Hepatocyte (in vitro differentiated cells): Measurements from ENCODE around the gene LRRC75B. TPM values are rescaled to one million over a fixed set of nuclear protein-coding genes. Genes with fewer than 3 reads are reported as not detected.
A peak's percentile ranks its signal among the peaks of the same experiment; 100 is the strongest.

Experiments
- DNase-seq: peaks from one replicate; pipeline ENCODE4 v3.0.0-alpha.2; 2016; ENCODE audit warnings: low spot score
- H2AFZ ChIP-seq: fragments of 200-600 bp; sonication (generic); 2 replicates; pipeline ENCODE4 v1.6.0; 2016; ENCODE audit warnings: antibody characterized with exemption, mild to moderate bottlenecking
- H3K27ac ChIP-seq: fragments of 200-600 bp; sonication (generic); 2 replicates; pipeline ENCODE4 v1.5.1; 2016; ENCODE audit warnings: mild to moderate bottlenecking
- H3K27me3 ChIP-seq: fragments of 200-600 bp; sonication (generic); 2 replicates; pipeline ENCODE4 v1.6.1; 2016
- H3K36me3 ChIP-seq: fragments of 200-600 bp; sonication (generic); replicated peaks from 2 replicates; pipeline ENCODE4 v1.5.1; 2016; ENCODE audit warnings: low read depth; ENCODE audit not compliant: insufficient read depth
- H3K4me1 ChIP-seq: fragments of 200-600 bp; sonication (generic); 2 replicates; pipeline ENCODE4 v1.5.1; 2016; ENCODE audit warnings: mild to moderate bottlenecking, moderate library complexity; ENCODE audit not compliant: insufficient read depth
- H3K4me2 ChIP-seq: fragments of 200-600 bp; sonication (generic); 2 replicates; pipeline ENCODE4 v1.6.0; 2016
- H3K4me3 ChIP-seq: fragments of 200-600 bp; sonication (generic); 2 replicates; pipeline ENCODE4 v1.5.1; 2016; ENCODE audit warnings: mild to moderate bottlenecking
- H3K79me2 ChIP-seq: fragments of 200-600 bp; sonication (generic); 2 replicates; pipeline ENCODE4 v1.6.0; 2017; ENCODE audit warnings: mild to moderate bottlenecking
- H3K9me2 ChIP-seq: fragments of 200-600 bp; sonication (generic); replicated peaks from 2 replicates; pipeline ENCODE4 v1.6.0; 2017; ENCODE audit warnings: mild to moderate bottlenecking; ENCODE audit not compliant: insufficient read depth
- H3K9me3 ChIP-seq: fragments of 200-600 bp; sonication (generic); 2 replicates; pipeline ENCODE4 v1.5.1; 2016; ENCODE audit warnings: low read depth, mild to moderate bottlenecking
- H4K20me1 ChIP-seq: fragments of 200-600 bp; sonication (generic); 2 replicates; pipeline ENCODE4 v1.6.0; 2016; ENCODE audit warnings: mild to moderate bottlenecking; ENCODE audit not compliant: insufficient read depth, poor library complexity, severe bottlenecking
- EZH2 ChIP-seq: fragments of 200-600 bp; sonication (generic); IDR thresholded peaks from 2 replicates; pipeline ENCODE4 v1.6.1; 2016; ENCODE audit warnings: antibody characterized with exemption, mild to moderate bottlenecking, borderline replicate concordance
- EZH2phosphoT487 ChIP-seq: fragments of 200-600 bp; sonication (generic); IDR thresholded peaks from one replicate; pipeline ENCODE4 v1.6.1; 2018; ENCODE audit warnings: antibody characterized with exemption, mild to moderate bottlenecking, low read depth, moderate library complexity; ENCODE audit not compliant: unreplicated experiment, severe bottlenecking
- WGBS: methylation state at CpG from one replicate; pipeline ENCODE4 v1.1.6; 2016; ENCODE audit warnings: low lambda C conversion rate; ENCODE audit errors: missing lambda C conversion rate; 5-methylcytosine and 5-hydroxymethylcytosine counted together
- polyA plus RNA-seq: library from polyadenylated mRNA; unstranded; fragments of >200 nt; fragmentation: Nextera tagmentation; extraction: Ambion mirVana; gene quantifications from 2 replicates; pipeline ENCODE4 v1.2.1, GENCODE V29; 2016
- total RNA-seq: library from RNA; depleted of rRNA; stranded (reverse); fragments of >200 nt; gene quantifications from 2 replicates; pipeline ENCODE4 v1.2.3, GENCODE V29; 2014
- TF ChIP-seq, protein P1 (sequence below): fragments of 200-600 bp; sonication (generic); IDR thresholded peaks from 2 replicates; pipeline ENCODE4 v1.5.1; 2016; ENCODE audit warnings: antibody characterized with exemption, mild to moderate bottlenecking; ENCODE audit not compliant: poor library complexity

LRRC75B gene
- total and polyA plus RNA-seq, 2 experiments from 2014 or later: 19.5 to 34.5 TPM

DNA sequence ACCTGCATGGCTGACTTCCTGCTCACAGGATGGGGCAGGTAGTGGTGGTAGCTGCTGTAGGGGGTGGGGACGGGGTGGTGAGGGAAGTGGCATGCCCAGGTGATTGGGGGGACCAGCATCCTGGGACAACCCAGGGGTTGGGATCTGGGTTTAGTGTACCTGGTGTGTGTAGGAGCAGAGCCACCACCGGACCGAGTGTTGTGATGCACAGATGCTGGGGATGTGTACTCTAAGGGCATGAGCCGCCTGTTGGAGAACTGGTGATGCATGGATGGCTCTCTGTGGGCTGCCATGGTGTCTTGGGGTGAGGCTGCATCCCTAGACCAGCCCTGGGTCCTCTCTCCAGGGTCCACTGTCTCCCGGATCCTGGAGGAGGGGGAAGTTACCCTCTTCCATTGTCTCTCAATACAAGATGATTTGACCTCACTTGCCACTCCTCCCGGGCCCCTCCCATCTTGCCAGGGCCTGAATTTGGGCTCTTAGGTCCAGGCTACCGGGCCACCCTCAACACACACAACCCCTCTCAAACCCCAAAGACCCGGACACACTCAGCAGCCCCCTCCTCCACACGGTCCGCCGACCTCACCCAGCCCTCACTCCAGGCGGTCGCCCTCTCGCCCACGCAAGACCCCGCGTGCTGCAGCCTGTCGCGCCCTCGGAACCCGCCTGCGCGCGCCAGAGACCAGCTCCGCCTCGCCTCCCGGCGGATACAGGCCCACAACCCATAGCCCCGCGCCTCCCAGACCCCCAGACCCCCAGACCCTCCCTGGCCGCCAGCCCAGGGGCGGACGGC lies 619 bp downstream of the LRRC75B start:
- no peak for DNase-seq
- Histone ChIP-seq H3K9me2 (no peaks in the 10 kb centered on the region), H4K20me1 (no peaks in the 10 kb centered on the region), H3K27ac (peak overlapping the region; percentile 86), H3K36me3 (no peaks in the 10 kb centered on the region), H3K4me2 (peak overlapping the region; percentile 98), H3K4me3 (peak overlapping the region; percentile 92), H2AFZ (peak overlapping the region; percentile 75), H3K79me2 (peaks cover 3% of the 10 kb centered on the region), H3K9me3 (no peaks in the 10 kb centered on the region), H3K27me3 (no peaks in the 10 kb centered on the region), H3K4me1 (peaks cover 14% of the 10 kb centered on the region)
- 24% methylated on average over 12 of the region's 33 CpGs for WGBS
- TF ChIP-seq EZH2: no peak
- no peak for TF ChIP-seq EZH2phosphoT487
- TF ChIP-seq, protein P1, sequence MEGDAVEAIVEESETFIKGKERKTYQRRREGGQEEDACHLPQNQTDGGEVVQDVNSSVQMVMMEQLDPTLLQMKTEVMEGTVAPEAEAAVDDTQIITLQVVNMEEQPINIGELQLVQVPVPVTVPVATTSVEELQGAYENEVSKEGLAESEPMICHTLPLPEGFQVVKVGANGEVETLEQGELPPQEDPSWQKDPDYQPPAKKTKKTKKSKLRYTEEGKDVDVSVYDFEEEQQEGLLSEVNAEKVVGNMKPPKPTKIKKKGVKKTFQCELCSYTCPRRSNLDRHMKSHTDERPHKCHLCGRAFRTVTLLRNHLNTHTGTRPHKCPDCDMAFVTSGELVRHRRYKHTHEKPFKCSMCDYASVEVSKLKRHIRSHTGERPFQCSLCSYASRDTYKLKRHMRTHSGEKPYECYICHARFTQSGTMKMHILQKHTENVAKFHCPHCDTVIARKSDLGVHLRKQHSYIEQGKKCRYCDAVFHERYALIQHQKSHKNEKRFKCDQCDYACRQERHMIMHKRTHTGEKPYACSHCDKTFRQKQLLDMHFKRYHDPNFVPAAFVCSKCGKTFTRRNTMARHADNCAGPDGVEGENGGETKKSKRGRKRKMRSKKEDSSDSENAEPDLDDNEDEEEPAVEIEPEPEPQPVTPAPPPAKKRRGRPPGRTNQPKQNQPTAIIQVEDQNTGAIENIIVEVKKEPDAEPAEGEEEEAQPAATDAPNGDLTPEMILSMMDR: no peak

DNA sequence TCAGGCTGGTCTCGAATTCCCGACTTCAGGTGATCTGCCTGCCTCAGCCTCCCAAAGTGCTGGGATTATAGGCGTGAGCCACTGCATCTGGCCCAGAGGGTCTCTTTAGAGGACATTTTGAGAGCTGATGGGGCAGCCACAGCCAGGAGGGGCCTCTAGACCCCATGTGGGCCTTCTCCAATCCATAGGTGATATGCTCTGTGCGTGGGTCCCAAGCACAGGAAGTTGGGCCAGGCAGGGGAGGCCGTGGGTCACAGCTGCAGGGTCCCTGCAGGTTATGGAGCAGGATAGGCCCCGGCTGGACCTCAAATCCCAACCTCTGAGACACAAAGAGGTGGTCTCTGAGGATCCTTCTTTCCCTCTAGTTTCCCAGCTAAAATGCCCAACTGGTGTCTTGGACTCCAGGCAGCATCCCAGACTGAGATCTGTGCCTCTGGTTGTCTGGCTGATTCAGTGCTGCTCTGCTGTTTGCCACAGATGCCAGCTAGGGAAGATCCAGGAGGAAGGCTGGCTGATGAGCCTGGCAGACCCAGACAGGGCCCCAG lies 1.5 kb downstream of the LRRC75B start:
- WGBS: 92% methylated on average over 6 of the region's 6 CpGs

DNA sequence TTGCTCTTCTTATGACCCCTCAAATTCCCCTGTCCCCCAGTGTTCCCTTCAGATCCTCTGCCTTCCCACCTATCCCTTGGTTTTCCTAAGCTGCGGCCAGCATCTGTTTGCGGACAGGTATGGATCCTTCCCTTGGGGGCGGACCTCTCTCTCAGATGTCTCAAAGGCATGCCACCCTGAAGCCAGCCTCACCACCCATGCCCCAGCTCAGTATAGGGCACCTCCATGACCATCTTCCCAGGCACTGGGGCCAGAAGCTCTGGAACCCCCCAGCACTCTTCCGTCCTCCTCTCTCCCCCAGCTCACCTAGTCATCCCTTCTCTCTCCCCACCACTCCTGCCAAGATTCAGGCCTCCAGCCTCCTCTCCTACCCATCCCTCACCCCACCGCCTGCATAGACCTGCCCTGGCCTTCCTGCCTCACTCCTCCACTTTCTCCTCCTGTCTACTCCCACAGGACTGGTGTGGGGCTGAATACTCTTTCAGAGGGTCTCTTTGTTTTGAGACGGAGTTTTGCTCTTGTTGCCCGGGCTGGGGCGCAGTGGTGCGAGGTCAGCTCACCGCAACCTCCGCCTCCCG lies 2.2 kb downstream of the LRRC75B start:
- Histone ChIP-seq H4K20me1 (no peaks in the 10 kb centered on the region), H3K4me1 (peaks cover 14% of the 10 kb centered on the region), H3K9me3 (no peaks in the 10 kb centered on the region), H3K4me3 (no peak overlapping the region), H3K27ac (no peak overlapping the region), H3K79me2 (peaks cover 3% of the 10 kb centered on the region), H3K9me2 (no peaks in the 10 kb centered on the region), H2AFZ (no peak overlapping the region), H3K27me3 (no peaks in the 10 kb centered on the region), H3K4me2 (no peak overlapping the region), H3K36me3 (no peaks in the 10 kb centered on the region)
- TF ChIP-seq, protein P1: no peak
- TF ChIP-seq EZH2phosphoT487 (no peak), EZH2 (no peak)
- WGBS: 95% methylated on average over 12 of the region's 12 CpGs
- no peak for DNase-seq

More for the DNA sequence above, 1.5 kb downstream of the LRRC75B start:
- Histone ChIP-seq H3K4me3 (no peak overlapping the region), H3K36me3 (no peaks in the 10 kb centered on the region), H3K4me2 (peak overlapping the region; percentile 98), H3K79me2 (peaks cover 3% of the 10 kb centered on the region), H2AFZ (no peak overlapping the region), H3K9me3 (no peaks in the 10 kb centered on the region), H3K27me3 (no peaks in the 10 kb centered on the region), H3K4me1 (peaks cover 14% of the 10 kb centered on the region), H4K20me1 (no peaks in the 10 kb centered on the region), H3K9me2 (no peaks in the 10 kb centered on the region), H3K27ac (no peak overlapping the region)
- TF ChIP-seq EZH2: no peak
- TF ChIP-seq, protein P1: no peak
- no peak for DNase-seq
